Psoas muscle (tissue), 8 donors: ENCODE data around the gene MT3. TPM values are rescaled to one million over a fixed set of nuclear protein-coding genes. Genes with fewer than 3 reads are reported as not detected.

ENCODE experiments used
- ATAC-seq, 4 donors: fragments of 200-7000 bp; cut with Tn5 transposase; one replicate each; pipeline ENCODE4 v1.9.1; 2020; ENCODE audit warnings: moderate library complexity in 3 of 4, mild to moderate bottlenecking in 2 of 4
- DNase-seq, 2 donors: peaks; one replicate each; pipeline ENCODE4 v3.0.0-alpha.2; 2020
- H3K27ac ChIP-seq: fragments of 200-600 bp; one replicate; pipeline ENCODE4 v1.8.0; 2022
- H3K27me3 ChIP-seq, 3 donors: fragments of 200-600 bp in 1 of 3; one replicate each; pipeline versions ENCODE4 v1.6.1 to v1.8.0; 2013 to 2022; ENCODE audit warnings: low read length in 2 of 3, mild to moderate bottlenecking in 2 of 3, moderate library complexity in 1 of 3; ENCODE audit not compliant: insufficient read depth in 3 of 3
- H3K36me3 ChIP-seq, 2 donors: fragments of 200-600 bp in 1 of 2; one replicate each; pipeline versions ENCODE4 v1.6.1 to v1.8.0; 2013 to 2022; ENCODE audit warnings: low read depth in 1 of 2, mild to moderate bottlenecking in 1 of 2, moderate library complexity in 1 of 2; ENCODE audit not compliant: insufficient read depth in 1 of 2
- H3K4me1 ChIP-seq: fragments of 200-600 bp; one replicate; pipeline ENCODE4 v1.8.0; 2022
- H3K4me3 ChIP-seq: fragments of 200-600 bp; one replicate; pipeline ENCODE4 v1.8.0; 2022; ENCODE audit warnings: mild to moderate bottlenecking
- H3K9me3 ChIP-seq: fragments of 200-600 bp; one replicate; pipeline ENCODE4 v1.8.0; 2022
- WGBS, 3 donors: extraction: QIAGEN DNeasy Blood & Tissue Kit; methylation state at CpG; one replicate each; pipeline versions ENCODE4 v1.1.6 to v1.1.7; 2013; 5-methylcytosine and 5-hydroxymethylcytosine counted together
- intact Hi-C, 2 donors: fragments of 100-400 bp; cut with DNase I; formaldehyde crosslinking; loops; one replicate each; pipeline versions ENCODE4 v1.11.0 to v1.14.2; 2022
- long read RNA-seq, 2 donors: library from polyadenylated mRNA; unstranded; transcript quantifications; one replicate each; pipeline ENCODE4 v2.0.0, GENCODE V29; 2021
- polyA plus RNA-seq, 3 donors: library from polyadenylated mRNA; stranded (reverse); fragments of 200-250 nt; gene quantifications; one replicate each; pipeline ENCODE4 v1.2.3, GENCODE V29; 2013
- total RNA-seq, 4 donors: library from RNA; stranded (reverse); fragmentation: NEBNext Ultra II Directional in 2 of 4; extraction: Animal tissue kit (Norgen Biotek cat#: 25700) in 2 of 4; gene quantifications; one replicate each; pipeline versions ENCODE4 v1.2.1 to v1.2.4, GENCODE V29; 2021 to 2023
- TF ChIP-seq, protein P1 (sequence below): fragments of 200-600 bp; IDR thresholded peaks from one replicate; pipeline ENCODE4 v1.8.0; 2022; ENCODE audit warnings: antibody characterized with exemption
- donor health status: healthy with polysubstance abuse.
- donor health status: DM: no; HTN: no; CAD: no; lungs with moderate emphysema.
- donor health status: Bipolar disorder and iron deficiency.
- donor health status: healthy.
- donor health status: DM: yes; HTN: yes; CAD: no.
- donor health status: DM: no; HTN: no; CAD: no.
- donor health status: DM: no; HTN: no; CAD: no.
- donor health status: DM: yes; HTN: yes; CAD: no.

The MT3 gene
- total RNA-seq (10 to 100 TPM in 1 of 4 donors, 1 to 10 TPM in 1, under 1 TPM in 1, not detected in 1; 0.57 to 10.5 (median 5.9) TPM), polyA plus RNA-seq (1 to 10 TPM in 2 of 3 donors, under 1 TPM in 1; 0.80 to 7.3 (median 2.5) TPM)
- long read RNA-seq, donor 1, result 0 reads
- long read RNA-seq, donor 2, result 0 reads

DNA sequence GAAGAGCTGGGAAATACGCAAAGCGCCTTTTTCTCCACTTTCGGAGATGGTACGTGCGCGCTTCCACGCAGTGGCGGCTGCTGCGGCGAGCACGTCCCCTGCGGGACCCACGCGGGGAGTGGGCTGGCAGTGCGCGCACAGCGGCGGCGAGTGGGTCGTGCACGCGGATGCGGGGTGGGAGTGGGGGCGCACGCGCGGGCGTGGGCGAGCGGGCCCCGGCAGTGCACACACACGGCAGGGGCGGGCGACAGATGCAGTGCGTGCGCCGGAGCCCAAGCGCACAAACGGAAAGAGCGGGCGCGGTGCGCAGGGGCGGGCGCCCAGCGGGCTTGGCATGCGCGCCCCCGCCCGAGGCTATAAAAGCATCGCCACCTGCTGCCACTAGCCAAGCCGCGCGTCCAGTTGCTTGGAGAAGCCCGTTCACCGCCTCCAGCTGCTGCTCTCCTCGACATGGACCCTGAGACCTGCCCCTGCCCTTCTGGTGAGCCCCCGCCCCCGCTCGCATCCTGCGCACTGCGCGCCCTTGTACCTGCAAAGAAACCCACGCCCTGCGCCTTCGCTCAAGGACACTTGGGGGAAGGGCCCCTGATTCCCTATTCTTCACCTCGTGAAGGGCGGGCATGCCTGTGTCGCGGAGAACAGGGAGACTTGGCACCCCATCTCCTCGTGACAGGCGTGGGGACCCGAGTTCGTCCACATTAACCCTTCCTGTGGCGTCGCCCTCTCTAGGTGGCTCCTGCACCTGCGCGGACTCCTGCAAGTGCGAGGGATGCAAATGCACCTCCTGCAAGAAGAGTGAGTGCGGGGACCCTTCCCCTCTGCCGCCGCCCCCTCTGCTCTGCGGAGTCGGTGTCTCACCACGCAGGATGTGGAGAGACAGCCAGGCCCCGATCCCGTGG, at the start of gene MT3:
MT3 (plus strand) TSS at position 388 of the 899 bp plus-strand sequence; CDS start at position 451, 63 bp downstream.
- 5 to 7% (median 5%) methylated on average over 66 to 87 of the region's 87 CpGs for WGBS, 3 donors
- H3K27ac ChIP-seq, result no peak within 1 kb of the TSS
- DNase-seq (peak; percentile 39 to 69), ATAC-seq (peak; percentile 70 to 86 (median 78))
- no peaks in the 10 kb centered on the region for H3K36me3 ChIP-seq
- peak within 1 kb of the TSS; percentile 65 for H3K4me3 ChIP-seq
- H3K4me1 ChIP-seq, result peaks cover 4% of the 10 kb centered on the region
- H3K9me3 ChIP-seq, result no peaks in the 10 kb centered on the region
- H3K27me3 ChIP-seq, result peaks cover 0 to 18% (median 3%) of the 10 kb centered on the region in 3 donors
- TF ChIP-seq, protein P1, sequence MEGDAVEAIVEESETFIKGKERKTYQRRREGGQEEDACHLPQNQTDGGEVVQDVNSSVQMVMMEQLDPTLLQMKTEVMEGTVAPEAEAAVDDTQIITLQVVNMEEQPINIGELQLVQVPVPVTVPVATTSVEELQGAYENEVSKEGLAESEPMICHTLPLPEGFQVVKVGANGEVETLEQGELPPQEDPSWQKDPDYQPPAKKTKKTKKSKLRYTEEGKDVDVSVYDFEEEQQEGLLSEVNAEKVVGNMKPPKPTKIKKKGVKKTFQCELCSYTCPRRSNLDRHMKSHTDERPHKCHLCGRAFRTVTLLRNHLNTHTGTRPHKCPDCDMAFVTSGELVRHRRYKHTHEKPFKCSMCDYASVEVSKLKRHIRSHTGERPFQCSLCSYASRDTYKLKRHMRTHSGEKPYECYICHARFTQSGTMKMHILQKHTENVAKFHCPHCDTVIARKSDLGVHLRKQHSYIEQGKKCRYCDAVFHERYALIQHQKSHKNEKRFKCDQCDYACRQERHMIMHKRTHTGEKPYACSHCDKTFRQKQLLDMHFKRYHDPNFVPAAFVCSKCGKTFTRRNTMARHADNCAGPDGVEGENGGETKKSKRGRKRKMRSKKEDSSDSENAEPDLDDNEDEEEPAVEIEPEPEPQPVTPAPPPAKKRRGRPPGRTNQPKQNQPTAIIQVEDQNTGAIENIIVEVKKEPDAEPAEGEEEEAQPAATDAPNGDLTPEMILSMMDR, result no peak
- intact Hi-C loops, result no loop called here

DNA sequence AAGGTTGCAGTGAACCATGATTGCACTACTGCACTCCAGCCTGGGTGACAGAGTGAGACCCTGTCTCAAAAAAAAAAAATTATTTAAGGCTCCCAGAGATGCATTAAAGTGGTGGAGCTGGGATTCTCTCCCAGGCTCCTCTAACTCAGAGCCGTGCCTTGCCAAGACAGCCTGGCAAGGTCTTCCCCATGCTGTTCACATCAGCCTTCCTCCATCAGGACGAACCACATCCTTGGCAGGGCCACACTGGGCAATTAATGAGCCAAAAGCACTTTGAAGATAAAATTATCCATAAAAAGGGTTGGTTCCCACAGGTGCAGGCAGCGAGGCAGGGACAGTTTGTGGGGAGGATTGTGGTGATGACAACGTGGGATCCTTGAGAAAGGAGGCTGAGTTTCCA, 49.7 kb upstream of the MT3 start:
- Histone ChIP-seq H3K9me3 (no peaks in the 10 kb centered on the region), H3K27ac (no peak overlapping the region), H3K4me1 (no peaks in the 10 kb centered on the region), H3K4me3 (no peak overlapping the region), H3K36me3 (no peaks in the 10 kb centered on the region), H3K27me3 (no peaks in the 10 kb centered on the region)
- ATAC-seq (no peak), DNase-seq (no peak)
- 48 to 65% (median 50%) methylated on average over 4 of the region's 4 CpGs for WGBS, 3 donors
- intact Hi-C loops, result no loop called here
- TF ChIP-seq, protein P1, result no peak

DNA sequence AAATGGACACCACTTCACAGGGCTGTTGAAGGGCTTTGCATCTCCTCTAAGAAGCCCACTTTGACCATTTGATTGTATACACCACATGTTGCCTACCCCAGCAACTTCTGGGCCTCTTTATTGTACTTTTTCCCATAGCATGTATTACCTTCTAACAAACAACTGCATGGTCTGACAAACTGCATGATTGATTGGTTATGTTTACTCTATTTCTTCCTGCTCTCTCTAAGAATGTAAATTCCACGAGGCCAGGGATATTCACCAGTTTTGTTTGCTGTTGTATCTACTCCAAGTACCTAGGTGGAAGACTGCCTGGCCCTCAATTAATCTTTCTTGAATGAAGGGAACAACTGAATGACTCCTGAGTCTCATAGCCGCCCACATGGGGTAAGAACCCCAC, 47.3 kb upstream of the MT3 start:
- ATAC-seq, result no peak
- 12 to 23% (median 15%) methylated on average over 2 of the region's 2 CpGs for WGBS, 3 donors

DNA sequence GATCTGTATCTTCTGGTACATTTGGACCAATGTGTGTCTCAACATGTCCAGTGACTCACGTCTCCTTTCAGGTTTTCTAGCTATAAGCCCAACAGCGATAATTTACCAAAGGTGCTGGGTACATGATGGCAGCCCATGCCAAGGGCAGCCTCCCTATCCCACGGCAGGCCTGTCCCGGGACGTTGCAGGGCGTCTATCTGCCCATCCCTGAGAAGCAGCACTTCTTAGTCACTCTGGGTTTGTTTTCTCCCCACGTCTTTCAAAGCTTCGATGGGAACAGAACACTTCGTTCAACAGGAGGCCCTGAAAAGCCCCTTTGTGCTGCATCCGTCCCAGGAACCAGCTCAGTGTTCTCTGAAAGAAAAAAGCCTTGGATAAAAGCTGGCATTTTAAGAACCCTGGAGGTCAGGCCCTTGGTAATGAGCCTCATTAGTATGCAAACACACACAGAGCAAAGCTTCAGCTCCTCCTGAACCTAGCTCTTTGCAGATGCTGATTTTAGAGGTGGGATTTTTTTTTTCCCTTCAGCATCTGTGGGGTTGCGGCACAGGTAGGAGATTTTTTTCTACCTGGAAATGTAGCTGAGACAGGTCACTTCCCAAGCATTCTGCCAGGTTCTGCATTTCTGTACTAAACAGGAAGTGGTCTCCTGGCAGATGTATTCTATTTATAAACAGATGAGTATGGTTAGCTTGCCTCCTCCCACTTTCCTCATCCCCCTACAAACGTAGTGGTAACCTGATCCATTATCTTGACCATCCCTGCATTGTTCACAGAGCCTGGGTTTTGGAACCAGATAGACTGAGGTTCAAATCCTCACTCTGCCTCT, 42.0 kb upstream of the MT3 start:
- Histone ChIP-seq H3K4me3 (no peak overlapping the region), H3K27ac (peak overlapping the region; percentile 41), H3K9me3 (no peaks in the 10 kb centered on the region), H3K27me3 (no peaks in the 10 kb centered on the region), H3K4me1 (peaks cover 9% of the 10 kb centered on the region), H3K36me3 (no peaks in the 10 kb centered on the region)
- TF ChIP-seq, protein P1, result no peak
- DNase-seq, result no peak
- whole genome bisulfite sequencing, 3 donors, result 35 to 42% (median 35%) methylated on average over 12 of the region's 12 CpGs
- intact Hi-C loops, result no loop called here
- ATAC-seq, result peak in 3 of 4 donors; percentile 61 to 76 (median 62)

More for the DNA sequence above, 47.3 kb upstream of the MT3 start:
- H3K4me3 ChIP-seq, result no peak overlapping the region
- DNase-seq, result no peak
- H3K36me3 ChIP-seq, result no peaks in the 10 kb centered on the region
- intact Hi-C loops, result no loop called here
- H3K9me3 ChIP-seq, result no peaks in the 10 kb centered on the region
- TF ChIP-seq, protein P1, result no peak
- no peak overlapping the region for H3K27ac ChIP-seq
- H3K4me1 ChIP-seq, result no peaks in the 10 kb centered on the region
- H3K27me3 ChIP-seq, result no peaks in the 10 kb centered on the region
